ENCODE results near the gene LRP8. TPM values are rescaled to one million over a fixed set of nuclear protein-coding genes. Genes with fewer than 3 reads are reported as not detected.

LRP8 gene
- total and polyA plus RNA-seq, 9 of the 15 experiments (the other 6 are each of a cell fraction or from before 2014, with no cell fraction given): 7.1 to 56.1 (median 31.3) TPM

DNA sequence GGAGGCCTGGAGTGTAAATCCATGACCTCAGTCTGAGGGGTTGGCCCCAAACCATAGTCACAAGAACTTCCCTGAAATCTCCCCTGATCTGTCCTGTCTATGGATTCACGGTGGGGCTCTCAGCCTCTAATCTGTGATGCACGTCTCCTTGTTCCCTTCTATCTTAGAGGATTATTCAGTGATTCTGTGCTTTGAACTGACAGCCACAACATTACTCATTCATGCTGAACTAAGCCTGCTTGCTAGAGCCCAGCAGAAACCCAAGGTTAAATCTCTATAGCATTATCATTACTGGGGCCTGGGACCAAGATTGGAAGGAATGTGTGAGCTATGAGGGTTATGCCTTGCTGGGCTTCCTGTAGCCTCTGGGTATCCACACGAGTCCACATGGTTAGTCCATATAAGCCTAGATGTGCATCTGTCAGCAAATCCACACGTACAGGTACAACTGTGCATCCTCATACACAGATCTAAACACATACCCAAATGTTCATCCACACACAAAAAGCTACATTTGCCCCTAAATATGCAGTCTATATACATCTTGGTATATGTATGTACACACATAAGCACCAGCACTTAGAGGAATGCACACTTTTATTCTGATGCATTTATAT, 67.1 kb downstream of the LRP8 start:
- H3K9me1 ChIP-seq (ENCODE audit: control insufficient read depth, insufficient read depth, low read length): no peaks in the 10 kb centered on the region
- 74% methylated on average over 4 of the region's 4 CpGs for WGBS (ENCODE audit: insufficient coverage, low coverage, missing lambda C conversion rate)
- H3K9me3 ChIP-seq (replicated peaks; ENCODE audit: control insufficient read depth, insufficient read depth, low read depth, low read length): no peaks in the 10 kb centered on the region
- peaks cover 100% of the 10 kb centered on the region for H3K36me3 ChIP-seq (ENCODE audit: control insufficient read depth, insufficient read depth, low read length)
- H3K4me2 ChIP-seq (ENCODE audit: insufficient read depth, low read length): no peak overlapping the region
- TF ChIP-seq SRSF9 (IDR thresholded peaks at IDR 0.05; ENCODE audit: borderline replicate concordance, low read depth, low read length) (no peak), GTF2F1 (IDR thresholded peaks at IDR 0.05; ENCODE audit: low read depth, low read length) (no peak), ZNF668 (CRISPR knock-in tag; IDR thresholded peaks at IDR 0.05) (no peak)
- TF ChIP-seq, protein P1, sequence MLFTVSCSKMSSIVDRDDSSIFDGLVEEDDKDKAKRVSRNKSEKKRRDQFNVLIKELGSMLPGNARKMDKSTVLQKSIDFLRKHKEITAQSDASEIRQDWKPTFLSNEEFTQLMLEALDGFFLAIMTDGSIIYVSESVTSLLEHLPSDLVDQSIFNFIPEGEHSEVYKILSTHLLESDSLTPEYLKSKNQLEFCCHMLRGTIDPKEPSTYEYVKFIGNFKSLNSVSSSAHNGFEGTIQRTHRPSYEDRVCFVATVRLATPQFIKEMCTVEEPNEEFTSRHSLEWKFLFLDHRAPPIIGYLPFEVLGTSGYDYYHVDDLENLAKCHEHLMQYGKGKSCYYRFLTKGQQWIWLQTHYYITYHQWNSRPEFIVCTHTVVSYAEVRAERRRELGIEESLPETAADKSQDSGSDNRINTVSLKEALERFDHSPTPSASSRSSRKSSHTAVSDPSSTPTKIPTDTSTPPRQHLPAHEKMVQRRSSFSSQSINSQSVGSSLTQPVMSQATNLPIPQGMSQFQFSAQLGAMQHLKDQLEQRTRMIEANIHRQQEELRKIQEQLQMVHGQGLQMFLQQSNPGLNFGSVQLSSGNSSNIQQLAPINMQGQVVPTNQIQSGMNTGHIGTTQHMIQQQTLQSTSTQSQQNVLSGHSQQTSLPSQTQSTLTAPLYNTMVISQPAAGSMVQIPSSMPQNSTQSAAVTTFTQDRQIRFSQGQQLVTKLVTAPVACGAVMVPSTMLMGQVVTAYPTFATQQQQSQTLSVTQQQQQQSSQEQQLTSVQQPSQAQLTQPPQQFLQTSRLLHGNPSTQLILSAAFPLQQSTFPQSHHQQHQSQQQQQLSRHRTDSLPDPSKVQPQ (CRISPR knock-in tag; IDR thresholded peaks at IDR 0.05; ENCODE audit: borderline replicate concordance): no peak
- no peaks in the 10 kb centered on the region for H3K79me2 ChIP-seq (ENCODE audit: control insufficient read depth, insufficient read depth, low read length)
- H2AFZ ChIP-seq (ENCODE audit: low read depth, low read length): no peak overlapping the region
- DNase-seq (ENCODE audit: extremely low read depth in 1 of 4, low spot score in 3 of 4) (no peak), FAIRE-seq (no peak), ATAC-seq (no peak)
- CTCF ChIA-PET (ENCODE audit: low intra/inter-chr PET ratio): no interaction called here
- POLR2A ChIA-PET: interaction anchor here (0.5 kb wide), 1 partner anchor 20 kb away, joined by 3 read pairs; no protein-coding TSS in a partner anchor
- H3K9ac ChIP-seq (ENCODE audit: insufficient read depth in 1 of 2, low read depth in 2 of 2, low read length in 2 of 2): no peak overlapping the region
- H3K4me3 ChIP-seq: no peak overlapping the region
- no peaks in the 10 kb centered on the region for H3K27me3 ChIP-seq (ENCODE audit: control insufficient read depth in 2 of 2, insufficient read depth in 2 of 2, low read length in 2 of 2)
- no peak overlapping the region for H3K27ac ChIP-seq (ENCODE audit: extremely low read depth, low read depth, low read length)
- BruUV-seq (replicated peaks): no TSS peak
- intact Hi-C loops (cut with micrococcal nuclease) (no loop called here), in situ Hi-C loops (cut with MboI) (no loop called here)
- H4K20me1 ChIP-seq (replicated peaks; ENCODE audit: control insufficient read depth, insufficient read depth, low read length): no peaks in the 10 kb centered on the region
- no peaks in the 10 kb centered on the region for H3K4me1 ChIP-seq (replicated peaks in 1 of 2; ENCODE audit: control insufficient read depth in 2 of 2, insufficient read depth in 2 of 2, low read length in 2 of 2)

Data from K562 (cell line).